ENCODE results near the gene CSRNP3.

CSRNP3 gene

DNA sequence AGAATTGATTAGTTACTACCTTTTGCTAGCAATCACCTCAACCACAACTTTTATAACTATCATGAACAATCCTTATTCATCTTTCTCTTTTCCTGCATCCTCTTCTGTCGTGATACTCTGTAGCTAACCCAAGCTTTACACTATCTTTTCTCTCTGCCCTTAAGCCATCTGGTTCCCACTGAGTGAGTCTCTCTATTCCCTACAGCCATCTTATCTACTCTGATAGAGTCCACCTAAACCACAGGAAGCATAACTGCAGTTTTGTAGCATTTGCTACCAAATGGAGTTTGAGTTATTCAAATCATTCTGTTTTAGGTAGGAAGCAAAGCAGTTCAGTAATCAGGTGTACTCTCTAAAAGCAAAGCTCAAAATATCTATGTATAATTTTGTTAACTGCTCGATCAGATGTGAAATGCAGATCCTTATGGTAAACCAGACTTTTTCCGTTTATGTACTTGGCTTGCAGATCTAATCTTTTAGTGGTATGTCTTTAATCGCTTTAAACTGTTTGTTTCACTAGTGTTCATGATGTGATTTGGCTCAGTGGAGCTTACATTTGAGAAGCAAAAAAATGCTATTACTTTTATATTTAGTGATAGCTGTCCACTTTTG lies 91.0 kb downstream of the CSRNP3 start:
- TF ChIP-seq, protein P1, sequence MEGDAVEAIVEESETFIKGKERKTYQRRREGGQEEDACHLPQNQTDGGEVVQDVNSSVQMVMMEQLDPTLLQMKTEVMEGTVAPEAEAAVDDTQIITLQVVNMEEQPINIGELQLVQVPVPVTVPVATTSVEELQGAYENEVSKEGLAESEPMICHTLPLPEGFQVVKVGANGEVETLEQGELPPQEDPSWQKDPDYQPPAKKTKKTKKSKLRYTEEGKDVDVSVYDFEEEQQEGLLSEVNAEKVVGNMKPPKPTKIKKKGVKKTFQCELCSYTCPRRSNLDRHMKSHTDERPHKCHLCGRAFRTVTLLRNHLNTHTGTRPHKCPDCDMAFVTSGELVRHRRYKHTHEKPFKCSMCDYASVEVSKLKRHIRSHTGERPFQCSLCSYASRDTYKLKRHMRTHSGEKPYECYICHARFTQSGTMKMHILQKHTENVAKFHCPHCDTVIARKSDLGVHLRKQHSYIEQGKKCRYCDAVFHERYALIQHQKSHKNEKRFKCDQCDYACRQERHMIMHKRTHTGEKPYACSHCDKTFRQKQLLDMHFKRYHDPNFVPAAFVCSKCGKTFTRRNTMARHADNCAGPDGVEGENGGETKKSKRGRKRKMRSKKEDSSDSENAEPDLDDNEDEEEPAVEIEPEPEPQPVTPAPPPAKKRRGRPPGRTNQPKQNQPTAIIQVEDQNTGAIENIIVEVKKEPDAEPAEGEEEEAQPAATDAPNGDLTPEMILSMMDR (IDR thresholded peaks at IDR 0.05) = no peak
- TF ChIP-seq ZFX (IDR thresholded peaks at IDR 0.05; ENCODE audit: borderline replicate concordance) = no peak
- no peak overlapping the region for H3K27ac ChIP-seq

DNA sequence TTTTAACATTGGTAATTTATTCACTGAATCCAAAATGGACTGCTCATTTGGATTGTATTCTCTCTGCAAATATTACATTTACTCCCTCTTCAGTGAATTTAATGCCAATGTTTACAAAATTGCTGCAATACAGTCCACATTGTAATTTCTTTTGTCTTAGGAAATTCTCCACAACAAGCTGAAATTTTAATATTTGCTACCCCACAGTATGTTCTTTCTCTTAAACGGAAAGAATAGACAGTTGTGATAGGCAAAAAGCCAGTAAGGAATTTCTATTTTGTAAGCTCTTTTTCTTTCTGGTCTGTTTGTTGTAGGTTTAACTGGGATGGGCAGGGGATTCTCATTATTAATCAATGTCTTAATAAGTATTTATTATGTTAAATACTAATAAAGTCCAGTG lies 92.0 kb downstream of the CSRNP3 start:
- H3K27ac ChIP-seq = no peak overlapping the region
- TF ChIP-seq ZFX (IDR thresholded peaks at IDR 0.05; ENCODE audit: borderline replicate concordance) = no peak
- TF ChIP-seq, protein P1 (IDR thresholded peaks at IDR 0.05) = no peak

DNA sequence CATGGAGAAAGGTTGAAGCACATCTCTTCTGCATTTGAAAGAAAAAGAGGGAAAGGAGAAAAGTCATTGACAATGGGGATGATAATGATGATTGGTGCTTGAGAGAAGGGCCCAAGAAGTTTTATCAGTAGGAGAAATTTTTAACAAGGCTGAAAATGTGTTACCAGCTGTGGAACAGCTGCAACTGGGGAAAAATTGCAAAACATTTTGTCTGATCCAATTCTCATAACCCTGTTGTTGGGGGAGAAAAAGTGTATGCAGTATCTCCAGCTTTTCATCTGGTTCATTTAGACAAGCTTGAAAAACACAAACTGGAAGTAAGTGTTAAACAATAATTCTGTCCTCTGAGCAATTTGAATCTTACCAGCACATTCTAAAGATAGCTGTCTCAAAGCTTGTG lies 92.7 kb downstream of the CSRNP3 start:
- H3K27ac ChIP-seq = no peak overlapping the region
- no peak for TF ChIP-seq ZFX (IDR thresholded peaks at IDR 0.05; ENCODE audit: borderline replicate concordance)
- TF ChIP-seq, protein P1 (IDR thresholded peaks at IDR 0.05) = no peak

DNA sequence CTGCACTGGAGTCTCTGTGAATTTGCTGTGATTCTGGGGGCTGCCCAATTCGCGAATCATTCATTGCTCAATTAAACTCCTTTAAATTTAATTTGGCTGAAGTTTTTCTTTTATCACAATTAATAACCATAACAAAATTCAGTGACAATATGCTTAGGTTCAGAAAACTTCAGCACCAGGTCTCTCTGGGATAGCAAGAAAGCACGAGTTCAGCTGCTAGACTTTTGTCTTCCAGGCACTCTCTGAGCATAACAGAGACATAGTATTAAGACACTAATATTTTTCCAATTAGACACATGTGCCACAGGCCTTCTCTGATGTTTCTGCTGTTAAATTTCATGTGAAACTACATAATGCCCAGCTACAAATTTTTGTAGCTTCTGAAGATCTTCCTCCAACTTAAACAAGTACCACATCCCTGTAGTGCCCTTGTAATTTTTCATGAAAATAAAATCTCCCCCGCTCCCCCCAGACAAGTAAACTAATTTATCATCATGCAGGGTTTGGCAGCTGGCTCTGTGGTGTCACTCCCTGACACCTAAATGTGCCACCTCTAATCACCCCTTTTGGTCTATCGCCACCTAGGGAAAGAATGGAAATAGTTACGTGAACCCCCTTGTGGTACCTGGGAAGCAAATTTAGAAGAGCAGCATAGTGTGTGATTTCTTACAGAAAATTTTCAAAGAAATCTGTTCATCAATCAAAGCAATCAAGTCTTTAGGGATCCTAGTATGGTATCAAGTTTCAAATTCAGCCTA lies 94.1 kb downstream of the CSRNP3 start:
- H3K27ac ChIP-seq = no peak overlapping the region
- TF ChIP-seq, protein P1 (IDR thresholded peaks at IDR 0.05) = no peak
- TF ChIP-seq ZFX (IDR thresholded peaks at IDR 0.05; ENCODE audit: borderline replicate concordance) = no peak

DNA sequence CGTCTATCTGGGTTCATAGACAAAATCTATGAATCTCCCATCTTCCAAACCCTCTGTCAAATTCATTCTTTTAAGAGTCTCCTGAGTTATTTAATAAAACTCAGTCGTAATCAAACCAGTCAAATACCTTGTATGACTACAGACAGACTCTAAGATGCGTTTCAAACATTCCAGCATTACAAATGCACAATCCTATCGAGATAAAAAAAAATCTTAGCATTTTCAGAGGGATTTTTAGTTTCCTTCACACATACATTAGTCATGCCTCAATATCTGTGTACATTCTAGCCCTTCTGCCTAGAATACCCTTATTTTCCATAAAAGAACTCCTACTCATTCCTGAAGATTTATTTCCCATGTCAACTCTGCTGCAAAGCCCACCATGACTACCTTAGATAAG lies 96.5 kb downstream of the CSRNP3 start:
- TF ChIP-seq ZFX (IDR thresholded peaks at IDR 0.05; ENCODE audit: borderline replicate concordance) = no peak
- TF ChIP-seq, protein P1 (IDR thresholded peaks at IDR 0.05) = no peak
- H3K27ac ChIP-seq = no peak overlapping the region

DNA sequence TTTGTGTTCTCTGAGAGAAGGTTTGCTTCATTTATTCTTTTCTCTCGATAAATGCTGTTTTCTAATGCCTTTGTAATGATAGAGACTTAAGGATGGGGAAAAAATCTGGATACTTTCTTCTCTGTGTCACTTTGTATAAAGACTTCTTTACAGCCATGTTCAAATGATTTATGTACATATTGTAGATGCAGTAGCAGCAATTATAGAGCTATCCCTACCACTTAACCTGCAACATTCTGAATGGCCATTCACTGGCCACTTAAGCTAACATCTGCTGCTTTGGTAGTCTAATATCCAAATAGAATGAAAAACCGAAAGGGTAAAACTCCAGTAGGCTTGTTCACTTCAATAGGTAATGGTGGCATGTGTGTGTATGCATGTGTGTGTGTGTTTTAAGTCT lies 97.8 kb downstream of the CSRNP3 start:
- no peak overlapping the region for H3K27ac ChIP-seq
- TF ChIP-seq ZFX (IDR thresholded peaks at IDR 0.05; ENCODE audit: borderline replicate concordance) = no peak
- TF ChIP-seq, protein P1 (IDR thresholded peaks at IDR 0.05) = no peak

DNA sequence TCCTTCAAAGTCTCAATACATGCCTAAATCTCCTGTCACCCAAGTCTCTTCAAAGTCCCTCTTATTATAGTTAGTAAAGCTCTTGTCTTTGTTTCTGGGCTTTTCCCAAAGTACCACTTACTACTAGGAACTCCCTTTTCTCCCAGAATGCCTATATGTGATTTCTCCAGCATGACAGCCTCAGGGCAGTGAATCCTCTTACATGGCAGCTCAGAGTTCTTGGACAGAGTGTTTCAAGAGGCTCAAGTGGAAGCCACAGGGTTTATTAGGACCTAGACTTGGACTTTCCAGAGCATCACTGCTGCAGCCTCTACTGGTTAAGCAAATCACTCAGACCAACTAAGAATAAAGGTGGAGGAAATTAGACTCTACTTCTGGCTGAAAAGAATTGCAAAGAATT lies 98.9 kb downstream of the CSRNP3 start:
- no peak overlapping the region for H3K27ac ChIP-seq
- no peak for TF ChIP-seq ZFX (IDR thresholded peaks at IDR 0.05; ENCODE audit: borderline replicate concordance)
- TF ChIP-seq, protein P1 (IDR thresholded peaks at IDR 0.05) = no peak

Measured in 22Rv1 (cell line).